Muscle layer of colon (tissue), 2 donors: ENCODE results near the gene GPC4.

Source experiments
- H3K27ac ChIP-seq: one replicate; pipeline ENCODE4 v1.7.0; 2013; ENCODE audit warnings: low read depth, mild to moderate bottlenecking, low read length, moderate library complexity
- H3K27me3 ChIP-seq, 2 donors: one replicate each; pipeline ENCODE4 v1.7.0; 2013; ENCODE audit warnings: low read length in 2 of 2, mild to moderate bottlenecking in 2 of 2; ENCODE audit not compliant: insufficient read depth in 2 of 2, control insufficient read depth in 1 of 2
- H3K36me3 ChIP-seq: one replicate; pipeline ENCODE4 v1.7.0; 2013; ENCODE audit warnings: mild to moderate bottlenecking, low read length; ENCODE audit not compliant: insufficient read depth
- H3K4me1 ChIP-seq: one replicate; pipeline ENCODE4 v1.7.0; 2013; ENCODE audit warnings: mild to moderate bottlenecking, low read length; ENCODE audit not compliant: insufficient read depth
- H3K4me3 ChIP-seq, 2 donors: one replicate each; pipeline ENCODE4 v1.7.0; 2013; ENCODE audit warnings: low read length in 2 of 2, low read depth in 1 of 2, mild to moderate bottlenecking in 1 of 2, moderate library complexity in 1 of 2
- H3K9ac ChIP-seq: one replicate; pipeline ENCODE4 v1.7.0; 2013; ENCODE audit warnings: low read length
- H3K9me3 ChIP-seq: one replicate; pipeline ENCODE4 v1.7.0; 2013; ENCODE audit warnings: mild to moderate bottlenecking, low read length
- donor health status: abdominal sarcoma.
- donor health status: Adenocarcinoma of cecum.

The GPC4 gene

DNA sequence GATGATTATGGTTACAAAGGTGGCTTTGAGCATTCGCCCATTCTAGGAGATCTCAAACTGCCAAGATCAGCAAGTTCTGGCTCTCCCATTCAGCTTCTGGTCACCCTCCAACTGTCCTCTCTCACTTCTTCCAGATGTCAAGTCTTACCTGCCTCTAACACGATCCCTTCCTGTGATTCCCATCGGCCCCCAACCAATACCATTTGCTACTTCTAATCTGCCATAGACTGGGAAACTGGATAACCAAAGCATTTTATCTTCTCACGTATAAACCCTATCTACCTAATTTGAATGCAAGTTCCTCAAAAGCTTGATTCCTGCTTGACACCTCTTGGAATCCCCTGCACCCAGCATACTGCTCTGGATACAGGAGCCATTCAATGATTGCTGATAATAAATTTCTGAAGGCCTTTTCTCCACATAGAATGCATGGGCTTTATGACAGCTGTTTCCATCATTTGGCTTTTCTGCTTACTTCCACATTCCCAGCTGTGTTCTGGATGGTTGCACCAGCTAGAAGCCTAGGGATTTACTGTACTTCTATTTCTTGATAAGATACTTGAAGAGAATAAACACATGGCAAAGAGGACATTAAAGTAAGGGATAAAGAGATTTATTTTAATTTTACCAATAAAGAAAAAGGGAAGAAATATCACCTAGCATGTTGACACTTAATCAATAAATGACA lies 9.6 kb downstream of the GPC4 start:
- Histone ChIP-seq H3K4me1 (peaks cover 19% of the 10 kb centered on the region), H3K9me3 (no peaks in the 10 kb centered on the region), H3K4me3 (no peak overlapping the region), H3K36me3 (no peaks in the 10 kb centered on the region), H3K27me3 (no peaks in the 10 kb centered on the region), H3K9ac (no peak overlapping the region), H3K27ac (no peak overlapping the region)

- Histone ChIP-seq H3K27ac (no peak overlapping the region), H3K4me3 (no peak overlapping the region), H3K36me3 (no peaks in the 10 kb centered on the region), H3K9me3 (no peaks in the 10 kb centered on the region), H3K9ac (no peak overlapping the region), H3K4me1 (peaks cover 16% of the 10 kb centered on the region), H3K27me3 (no peaks in the 10 kb centered on the region)
Measured at GRCh38 chrX:133403984-133404383, 11.3 kb downstream of the GPC4 start.

GRCh38 chrX:133402830-133403625 lies 12.3 kb downstream of the GPC4 start:
- peaks cover 16% of the 10 kb centered on the region for H3K4me1 ChIP-seq
- H3K27ac ChIP-seq = no peak overlapping the region
- no peak overlapping the region for H3K4me3 ChIP-seq
- no peaks in the 10 kb centered on the region for H3K27me3 ChIP-seq
- H3K36me3 ChIP-seq = no peaks in the 10 kb centered on the region
- no peaks in the 10 kb centered on the region for H3K9me3 ChIP-seq
- no peak overlapping the region for H3K9ac ChIP-seq

DNA sequence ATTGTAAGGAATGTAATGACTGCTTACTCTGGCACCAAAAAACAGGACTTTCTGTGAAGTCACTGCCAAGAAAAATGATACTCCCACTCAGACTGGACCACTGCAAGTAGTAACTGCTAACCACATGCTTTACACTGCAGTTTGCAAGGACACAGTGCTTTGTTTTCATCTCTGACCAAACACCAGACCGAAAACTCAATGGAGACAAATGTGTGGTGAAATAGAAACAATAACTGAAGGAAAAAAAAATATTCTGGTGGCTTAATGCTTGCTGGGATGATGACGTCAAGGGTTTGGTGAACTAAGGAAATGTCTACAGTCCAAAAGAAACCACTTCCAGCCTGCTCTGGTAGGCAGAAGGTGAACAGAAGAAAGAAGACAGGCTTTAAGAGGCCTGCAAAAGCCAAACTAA lies 13.2 kb downstream of the GPC4 start:
- no peaks in the 10 kb centered on the region for H3K36me3 ChIP-seq
- no peak overlapping the region for H3K27ac ChIP-seq
- H3K9me3 ChIP-seq = no peaks in the 10 kb centered on the region
- H3K4me1 ChIP-seq = peaks cover 16% of the 10 kb centered on the region
- no peak overlapping the region for H3K9ac ChIP-seq
- no peaks in the 10 kb centered on the region for H3K27me3 ChIP-seq
- H3K4me3 ChIP-seq = no peak overlapping the region

DNA sequence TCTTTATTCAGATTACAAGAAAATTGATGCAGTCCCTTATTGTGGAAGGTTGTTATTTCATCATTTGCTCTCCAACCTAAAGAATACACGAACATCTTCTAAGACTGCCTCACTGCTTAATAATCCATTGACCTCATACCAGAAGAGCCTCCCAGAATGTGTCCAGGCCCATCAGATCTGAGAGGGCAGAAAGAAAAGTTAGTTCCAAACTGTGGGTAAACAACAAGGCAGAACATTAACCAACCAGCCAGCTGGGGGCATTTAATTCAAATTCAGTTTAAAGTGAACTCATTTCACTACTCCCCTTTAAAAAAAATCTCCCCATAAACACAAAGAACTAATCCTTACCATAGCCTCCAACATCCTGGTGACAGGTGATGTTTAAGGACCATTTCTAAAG lies 13.8 kb downstream of the GPC4 start:
- H3K36me3 ChIP-seq = no peaks in the 10 kb centered on the region
- H3K27me3 ChIP-seq = no peaks in the 10 kb centered on the region
- peak overlapping the region; percentile 31 for H3K27ac ChIP-seq
- H3K9ac ChIP-seq = no peak overlapping the region
- no peaks in the 10 kb centered on the region for H3K9me3 ChIP-seq
- peaks cover 16% of the 10 kb centered on the region for H3K4me1 ChIP-seq
- H3K4me3 ChIP-seq = no peak overlapping the region

GRCh38 chrX:133399411-133399810 lies 15.9 kb downstream of the GPC4 start:
- Histone ChIP-seq H3K9me3 (no peaks in the 10 kb centered on the region), H3K4me1 (peaks cover 16% of the 10 kb centered on the region), H3K4me3 (no peak overlapping the region), H3K27me3 (no peaks in the 10 kb centered on the region), H3K9ac (no peak overlapping the region), H3K27ac (no peak overlapping the region), H3K36me3 (no peaks in the 10 kb centered on the region)

GRCh38 chrX:133394765-133395164 lies 20.5 kb downstream of the GPC4 start:
- Histone ChIP-seq H3K36me3 (no peaks in the 10 kb centered on the region), H3K9ac (no peak overlapping the region), H3K4me1 (peaks cover 28% of the 10 kb centered on the region), H3K9me3 (no peaks in the 10 kb centered on the region), H3K27me3 (no peaks in the 10 kb centered on the region), H3K27ac (no peak overlapping the region), H3K4me3 (no peak overlapping the region)

GRCh38 chrX:133392671-133393070 lies 22.6 kb downstream of the GPC4 start:
- Histone ChIP-seq H3K9me3 (no peaks in the 10 kb centered on the region), H3K36me3 (no peaks in the 10 kb centered on the region), H3K27me3 (no peaks in the 10 kb centered on the region), H3K4me3 (no peak overlapping the region), H3K9ac (no peak overlapping the region), H3K4me1 (peaks cover 29% of the 10 kb centered on the region), H3K27ac (no peak overlapping the region)

DNA sequence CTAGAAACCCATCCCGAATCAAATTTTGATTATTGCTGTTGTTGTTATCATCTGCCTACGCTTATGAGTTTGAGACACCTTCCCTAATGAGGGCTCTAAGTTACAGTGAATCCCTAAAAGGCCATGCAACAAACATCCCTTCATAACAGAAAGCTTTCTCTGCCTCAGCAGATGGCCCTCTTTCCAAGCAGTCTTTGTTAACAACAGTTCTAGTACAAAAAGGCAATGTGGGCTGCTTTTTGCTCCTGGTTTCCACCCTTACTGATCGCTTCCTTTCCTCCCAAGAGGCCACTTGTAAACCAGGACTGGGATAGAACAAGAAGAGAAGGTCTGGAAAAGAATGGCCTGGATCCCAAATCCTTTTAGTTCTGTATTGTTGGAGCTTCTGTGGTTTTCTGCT lies 24.2 kb downstream of the GPC4 start:
- no peak overlapping the region for H3K4me3 ChIP-seq
- H3K27me3 ChIP-seq = no peaks in the 10 kb centered on the region
- H3K27ac ChIP-seq = peak overlapping the region; percentile 7
- H3K9me3 ChIP-seq = no peaks in the 10 kb centered on the region
- H3K36me3 ChIP-seq = no peaks in the 10 kb centered on the region
- H3K4me1 ChIP-seq = peaks cover 40% of the 10 kb centered on the region
- H3K9ac ChIP-seq = no peak overlapping the region

DNA sequence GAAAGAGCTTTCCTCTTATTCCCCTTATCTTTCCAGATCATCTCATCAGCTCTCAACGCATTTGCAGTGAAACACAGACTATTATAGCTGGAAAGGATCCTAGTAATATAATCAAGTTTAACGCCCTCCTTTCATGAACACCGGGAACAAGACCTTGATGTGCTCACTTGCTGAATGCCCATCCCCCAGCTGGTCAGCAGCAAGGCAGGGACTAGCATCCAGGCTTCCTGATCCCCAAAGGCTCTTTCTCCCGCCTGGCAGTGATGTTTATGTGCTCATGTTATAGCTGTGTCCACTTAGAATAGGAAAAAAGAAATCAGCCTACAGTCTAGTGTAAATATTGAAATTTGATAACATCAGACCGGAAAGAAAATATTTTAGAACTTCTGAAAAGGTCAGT lies 24.6 kb downstream of the GPC4 start:
- Histone ChIP-seq H3K9ac (no peak overlapping the region), H3K4me3 (no peak overlapping the region), H3K9me3 (no peaks in the 10 kb centered on the region), H3K36me3 (no peaks in the 10 kb centered on the region), H3K27ac (no peak overlapping the region), H3K4me1 (peaks cover 40% of the 10 kb centered on the region), H3K27me3 (no peaks in the 10 kb centered on the region)

DNA sequence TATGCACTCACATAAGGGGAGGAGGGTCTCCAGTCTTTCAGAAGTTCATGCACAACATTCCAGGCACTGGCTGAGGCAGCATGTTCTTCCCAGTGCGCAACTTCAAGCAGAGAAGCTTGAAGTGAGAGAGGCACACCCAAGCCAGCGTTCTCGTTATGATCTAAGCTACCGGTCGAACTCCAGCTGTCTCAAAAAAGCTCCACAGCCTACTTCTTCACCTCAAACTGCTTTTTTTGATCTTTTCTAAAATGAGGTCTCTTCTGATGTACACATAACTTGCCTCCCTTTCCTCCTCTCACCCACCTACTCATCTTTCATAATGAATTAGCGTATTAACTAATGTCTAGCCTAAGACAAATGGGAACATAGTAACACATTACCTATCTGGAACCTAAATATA lies 25.3 kb downstream of the GPC4 start:
- Histone ChIP-seq H3K9ac (no peak overlapping the region), H3K36me3 (no peaks in the 10 kb centered on the region)

DNA sequence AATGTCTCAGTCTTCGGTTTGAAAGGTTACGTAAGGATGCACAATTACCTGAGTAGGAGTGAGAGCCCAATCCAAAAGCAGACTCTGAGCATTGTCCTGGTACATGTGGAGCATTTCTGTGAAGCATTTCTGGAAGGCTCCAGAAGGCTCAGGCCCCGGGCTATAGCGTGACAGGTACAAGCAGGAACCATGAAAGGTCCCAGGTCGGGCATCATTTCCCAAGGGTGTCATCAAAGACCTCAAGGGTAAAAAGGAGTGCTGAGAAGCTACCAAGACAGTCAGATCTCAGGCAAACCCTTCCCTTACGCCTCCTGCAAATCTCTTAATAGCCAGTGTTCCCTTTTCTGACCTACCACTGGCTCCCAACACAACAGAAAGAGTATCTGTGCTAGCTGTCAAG lies 30.8 kb downstream of the GPC4 start:
- Histone ChIP-seq H3K9me3 (no peaks in the 10 kb centered on the region), H3K9ac (no peak overlapping the region), H3K27me3 (no peaks in the 10 kb centered on the region), H3K27ac (no peak overlapping the region), H3K4me3 (no peak overlapping the region), H3K4me1 (peaks cover 24% of the 10 kb centered on the region), H3K36me3 (no peaks in the 10 kb centered on the region)

More for the DNA sequence above, 25.3 kb downstream of the GPC4 start:
- no peaks in the 10 kb centered on the region for H3K9me3 ChIP-seq
- H3K27ac ChIP-seq = no peak overlapping the region
- H3K4me3 ChIP-seq = no peak overlapping the region
- H3K27me3 ChIP-seq = no peaks in the 10 kb centered on the region
- peaks cover 45% of the 10 kb centered on the region for H3K4me1 ChIP-seq
